OCI-LY1 (cell line): ENCODE data around the gene SLC31A1.

Experiments used
- H2AFZ ChIP-seq: fragments of 200-600 bp; sonication (generic), shearing (Covaris generic); 2 replicates; pipeline ENCODE4 v1.6.0; 2014; ENCODE audit warnings: antibody characterized with exemption, mild to moderate bottlenecking, low read length
- H3F3A ChIP-seq: fragments of 200-600 bp; sonication (generic), shearing (Covaris generic); 2 replicates; pipeline ENCODE4 v1.6.0; 2014; ENCODE audit warnings: mild to moderate bottlenecking, antibody characterized with exemption, low read length, moderate library complexity; ENCODE audit not compliant: insufficient read depth
- H3K27ac ChIP-seq: fragments of 200-600 bp; sonication (generic); 2 replicates; pipeline ENCODE4 v1.5.1; 2014; ENCODE audit warnings: low read length, mixed run types, mild to moderate bottlenecking, low read depth; ENCODE audit not compliant: poor library complexity, severe bottlenecking
- H3K27me3 ChIP-seq: fragments of 200-600 bp; sonication (generic); 2 replicates; pipeline ENCODE4 v1.6.0; 2014; ENCODE audit warnings: antibody characterized with exemption, mild to moderate bottlenecking, low read length, moderate library complexity; ENCODE audit not compliant: insufficient read depth
- H3K36me3 ChIP-seq: fragments of 200-600 bp; sonication (generic); 2 replicates; pipeline ENCODE4 v1.6.1; 2014; ENCODE audit warnings: mild to moderate bottlenecking, antibody characterized with exemption, low read length, moderate library complexity, mixed read lengths; ENCODE audit not compliant: insufficient read depth
- H3K4me1 ChIP-seq: fragments of 200-600 bp; sonication (generic); 2 replicates; pipeline ENCODE4 v1.5.1; 2014; ENCODE audit warnings: mild to moderate bottlenecking, low read length, moderate library complexity; ENCODE audit not compliant: insufficient read depth, severe bottlenecking
- H3K4me2 ChIP-seq: fragments of 200-600 bp; sonication (generic), shearing (Covaris generic); 2 replicates; pipeline ENCODE4 v1.6.1; 2014; ENCODE audit warnings: low read length
- H3K4me3 ChIP-seq: fragments of 200-600 bp; sonication (generic); 2 replicates; pipeline ENCODE4 v1.5.1; 2014; ENCODE audit warnings: low read length, low read depth, mild to moderate bottlenecking, mixed read lengths; ENCODE audit not compliant: poor library complexity, severe bottlenecking
- H3K79me2 ChIP-seq: fragments of 200-600 bp; shearing (Covaris generic); 2 replicates; pipeline ENCODE4 v1.6.1; 2016; ENCODE audit warnings: mixed run types, low read length, mixed read lengths; ENCODE audit not compliant: insufficient read depth
- H3K9ac ChIP-seq: fragments of 200-600 bp; sonication (generic), shearing (Covaris generic); 2 replicates; pipeline ENCODE4 v1.6.1; 2014; ENCODE audit warnings: mild to moderate bottlenecking, low read length, mixed read lengths
- H3K9me2 ChIP-seq: fragments of 200-600 bp; sonication (generic), shearing (Covaris generic); 2 replicates; pipeline ENCODE4 v1.6.1; 2014; ENCODE audit warnings: low read depth, mild to moderate bottlenecking, low read length, mixed read lengths
- H3K9me3 ChIP-seq: fragments of 200-600 bp; shearing (Covaris generic); 2 replicates; pipeline ENCODE4 v1.6.1; 2014; ENCODE audit warnings: low read length, mixed read lengths
- H4K20me1 ChIP-seq: fragments of 200-600 bp; sonication (generic), shearing (Covaris generic); 2 replicates; pipeline ENCODE4 v1.6.0; 2016; ENCODE audit warnings: mild to moderate bottlenecking, low read length; ENCODE audit not compliant: insufficient read depth
- CTCF ChIP-seq: fragments of 200-600 bp; sonication (generic), shearing (Covaris generic); IDR thresholded peaks from 2 replicates; pipeline ENCODE4 v1.5.1; 2017; ENCODE audit warnings: mild to moderate bottlenecking, antibody characterized with exemption, low read length, moderate library complexity, mixed read lengths
- EZH2 ChIP-seq: fragments of 200-600 bp; sonication (generic), shearing (Covaris generic); IDR thresholded peaks from 2 replicates; pipeline ENCODE4 v1.8.0; 2017; ENCODE audit warnings: borderline replicate concordance, mixed run types, mild to moderate bottlenecking, antibody characterized with exemption, low read length, moderate library complexity, mixed read lengths

SLC31A1 gene

DNA sequence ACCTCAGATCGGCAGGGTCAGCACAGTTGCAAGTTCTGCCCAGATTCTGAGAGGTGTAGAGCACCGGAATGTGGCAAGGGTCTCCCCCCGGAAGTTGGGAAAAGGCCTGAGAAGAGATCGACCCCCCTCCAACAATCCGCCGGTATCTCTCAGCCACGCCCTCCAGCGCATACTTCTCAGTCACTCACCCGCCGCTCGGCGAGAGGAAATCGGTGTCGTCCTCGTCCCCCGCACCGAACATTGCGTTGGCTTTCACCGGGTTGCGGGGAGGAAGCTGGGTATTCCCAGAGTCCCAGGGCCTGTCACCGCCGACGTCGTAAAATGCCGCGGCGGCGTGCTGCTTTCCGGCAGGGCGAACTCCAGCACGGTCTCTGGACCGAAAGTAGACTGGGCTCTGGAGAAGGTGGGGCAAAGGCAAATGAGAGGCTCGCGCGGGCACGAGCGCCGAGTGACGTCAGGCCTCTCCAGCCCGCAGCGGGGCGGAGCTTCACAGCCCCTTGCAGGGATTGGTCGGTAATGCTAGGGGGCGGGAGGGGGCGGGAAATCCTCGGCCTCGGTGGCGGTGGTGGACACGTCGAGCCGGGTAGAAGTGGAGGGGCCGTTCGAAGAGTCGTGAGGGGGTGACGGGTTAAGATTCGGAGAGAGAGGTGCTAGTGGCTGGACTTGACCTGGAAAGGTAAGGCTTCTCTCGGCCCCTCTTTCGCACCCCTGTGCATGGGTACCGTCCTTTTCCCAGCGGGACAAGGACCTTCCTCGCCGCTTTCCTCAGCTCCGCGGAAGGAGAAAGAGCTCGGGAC lies at the start of gene SLC31A1, which contains the start of gene FKBP15:
TSS of gene SLC31A1 (plus strand) at position 542 of the 797 bp plus-strand sequence. CDS start 34,605 bp downstream, outside the sequence.
TSS of gene FKBP15 (minus strand) at position 275 of the 797 bp plus-strand sequence. CDS start at position 241, 34 bp downstream.
- Histone ChIP-seq H3K9me3 (no peaks in the 10 kb centered on the region), H3K36me3 (peaks cover 17% of the 10 kb centered on the region; the same call in 1 of the 2 replicates), H3K4me3 (peak within 1 kb of the TSS; percentile 88), H3K9ac (peak within 1 kb of the TSS; percentile 92), H3K9me2 (no peaks in the 10 kb centered on the region), H2AFZ (no peak within 1 kb of the TSS; the same call in 1 of the 2 replicates), H3K27me3 (no peaks in the 10 kb centered on the region), H3K79me2 (peaks cover 45% of the 10 kb centered on the region), H4K20me1 (no peaks in the 10 kb centered on the region), H3K27ac (peak within 1 kb of the TSS; percentile 84), H3K4me1 (peaks cover 44% of the 10 kb centered on the region), H3F3A (peaks cover 8% of the 10 kb centered on the region), H3K4me2 (peak within 1 kb of the TSS; percentile 98)
- TF ChIP-seq CTCF (no peak), EZH2 (no peak)

- no peak overlapping the region for H3K27ac ChIP-seq
- H3K36me3 ChIP-seq = peaks cover 91% of the 10 kb centered on the region
- H3K4me1 ChIP-seq = no peaks in the 10 kb centered on the region
- H2AFZ ChIP-seq = no peak overlapping the region
- no peaks in the 10 kb centered on the region for H3K27me3 ChIP-seq
- no peak for TF ChIP-seq CTCF
- no peak for TF ChIP-seq EZH2
- no peaks in the 10 kb centered on the region for H3K9me2 ChIP-seq
- H3F3A ChIP-seq = no peaks in the 10 kb centered on the region
- no peaks in the 10 kb centered on the region for H4K20me1 ChIP-seq
- H3K79me2 ChIP-seq = no peaks in the 10 kb centered on the region
- no peak overlapping the region for H3K9ac ChIP-seq
- no peak overlapping the region for H3K4me2 ChIP-seq
- H3K4me3 ChIP-seq = no peak overlapping the region
- H3K9me3 ChIP-seq = no peaks in the 10 kb centered on the region
Measured at GRCh38 chr9:113173341-113173740, 48.0 kb upstream of the SLC31A1 start.

GRCh38 chr9:113176803-113177202 lies 44.5 kb upstream of the SLC31A1 start:
- H3K9ac ChIP-seq = no peak overlapping the region
- no peaks in the 10 kb centered on the region for H3K9me3 ChIP-seq
- H3K9me2 ChIP-seq = no peaks in the 10 kb centered on the region
- H3K4me1 ChIP-seq = no peaks in the 10 kb centered on the region
- H2AFZ ChIP-seq = no peak overlapping the region
- TF ChIP-seq CTCF = no peak
- no peak for TF ChIP-seq EZH2
- H3K36me3 ChIP-seq = peaks cover 89% of the 10 kb centered on the region
- no peak overlapping the region for H3K4me3 ChIP-seq
- H3K79me2 ChIP-seq = no peaks in the 10 kb centered on the region
- no peaks in the 10 kb centered on the region for H4K20me1 ChIP-seq
- no peak overlapping the region for H3K4me2 ChIP-seq
- no peak overlapping the region for H3K27ac ChIP-seq
- H3K27me3 ChIP-seq = no peaks in the 10 kb centered on the region
- no peaks in the 10 kb centered on the region for H3F3A ChIP-seq
